Liver (tissue), 9 donors: ENCODE measurements around the gene TTC39A. TPM values are rescaled to one million over a fixed set of nuclear protein-coding genes. Genes with fewer than 3 reads are reported as not detected.

Source experiments
- DNase-seq: peaks from one replicate; pipeline ENCODE4 v3.0.0-alpha.2; 2017; ENCODE audit warnings: low spot score
- H3K27ac ChIP-seq, 2 donors: one replicate each; pipeline ENCODE4 v1.7.0; 2013; ENCODE audit warnings: inconsistent platforms in 2 of 2, low read length in 2 of 2, control low read depth in 1 of 2, low read depth in 1 of 2, mild to moderate bottlenecking in 1 of 2
- H3K27me3 ChIP-seq, 4 donors: one replicate each; pipeline versions ENCODE4 v1.6.1 to v1.7.0; 2013; ENCODE audit warnings: low read length in 3 of 4, inconsistent platforms in 1 of 4, mild to moderate bottlenecking in 1 of 4, moderate library complexity in 1 of 4; ENCODE audit not compliant: control insufficient read depth in 4 of 4, insufficient read depth in 4 of 4
- H3K36me3 ChIP-seq, 4 donors: one replicate each; pipeline versions ENCODE4 v1.6.1 to v1.7.0; 2013; ENCODE audit warnings: low read length in 3 of 4, mild to moderate bottlenecking in 3 of 4, low read depth in 1 of 4, moderate library complexity in 1 of 4; ENCODE audit not compliant: control insufficient read depth in 4 of 4, insufficient read depth in 3 of 4
- H3K4me1 ChIP-seq, 4 donors: one replicate each; pipeline versions ENCODE4 v1.6.1 to v1.7.0; 2013; ENCODE audit warnings: low read length in 3 of 4, mild to moderate bottlenecking in 3 of 4, moderate library complexity in 1 of 4; ENCODE audit not compliant: control insufficient read depth in 4 of 4, insufficient read depth in 4 of 4
- H3K4me3 ChIP-seq, 3 donors: one replicate each; pipeline versions ENCODE4 v1.6.1 to v1.7.0; 2013; ENCODE audit warnings: low read length in 3 of 3, control low read depth in 1 of 3, low read depth in 1 of 3, mild to moderate bottlenecking in 1 of 3
- H3K9ac ChIP-seq, 2 donors: one replicate each; pipeline ENCODE4 v1.7.0; 2013; ENCODE audit warnings: low read length in 2 of 2, mild to moderate bottlenecking in 2 of 2, moderate library complexity in 2 of 2, control low read depth in 1 of 2, low read depth in 1 of 2
- H3K9me3 ChIP-seq, 4 donors: one replicate each; pipeline versions ENCODE4 v1.6.1 to v1.7.0; 2013; ENCODE audit warnings: low read length in 3 of 4; ENCODE audit not compliant: control insufficient read depth in 4 of 4
- FOXA1 ChIP-seq: IDR thresholded peaks from 2 replicates; pipeline ENCODE4 v1.6.1; 2016; ENCODE audit warnings: antibody characterized with exemption
- FOXA2 ChIP-seq: IDR thresholded peaks from 2 replicates; pipeline ENCODE4 v1.6.1; 2016; ENCODE audit warnings: antibody characterized with exemption
- GABPA ChIP-seq, 2 donors: IDR thresholded peaks in 1 of 2; conservative IDR thresholded peaks in 1 of 2; 2 replicates each; pipeline ENCODE4 v1.6.1; 2016; ENCODE audit warnings: antibody characterized with exemption in 2 of 2, mild to moderate bottlenecking in 1 of 2, moderate library complexity in 1 of 2
- HNF4A ChIP-seq, 2 donors: conservative IDR thresholded peaks; 2 replicates each; pipeline ENCODE4 v1.6.1; 2016; ENCODE audit warnings: antibody characterized with exemption in 2 of 2, mild to moderate bottlenecking in 2 of 2
- HNF4G ChIP-seq: IDR thresholded peaks from 2 replicates; pipeline ENCODE4 v1.6.1; 2016; ENCODE audit warnings: antibody characterized with exemption
- JUND ChIP-seq, 2 donors: IDR thresholded peaks; 2 replicates each; pipeline ENCODE4 v1.6.1; 2016; ENCODE audit warnings: antibody characterized with exemption in 2 of 2
- NR2F2 ChIP-seq: IDR thresholded peaks from 2 replicates; pipeline ENCODE4 v1.6.1; 2016; ENCODE audit warnings: antibody characterized with exemption
- RXRA ChIP-seq, 2 donors: IDR thresholded peaks; 2 replicates each; pipeline ENCODE4 v1.6.1; 2017 to 2018; ENCODE audit warnings: antibody characterized with exemption in 2 of 2, mild to moderate bottlenecking in 1 of 2
- SP1 ChIP-seq: IDR thresholded peaks from 2 replicates; pipeline ENCODE4 v1.6.1; 2018; ENCODE audit warnings: antibody characterized with exemption, mild to moderate bottlenecking
- YY1 ChIP-seq: IDR thresholded peaks from 2 replicates; pipeline ENCODE4 v1.6.1; 2016; ENCODE audit warnings: antibody characterized with exemption, mild to moderate bottlenecking
- WGBS: extraction: QIAGEN DNeasy Blood & Tissue Kit; methylation state at CpG from one replicate; pipeline ENCODE4 v1.1.7; 2013; 5-methylcytosine and 5-hydroxymethylcytosine counted together
- polyA plus RNA-seq, 2 donors: library from polyadenylated mRNA; stranded (reverse) in 1 of 2; unstranded in 1 of 2; fragments of 200-250 nt in 1 of 2; fragments of >200 nt in 1 of 2; fragmentation: Nextera tagmentation in 1 of 2; extraction: Ambion mirVana in 1 of 2; gene quantifications; one replicate each; pipeline versions ENCODE4 v1.2.1 to v1.2.3, GENCODE V29; 2013 to 2015
- total RNA-seq, 2 donors: library from RNA; depleted of rRNA; stranded (reverse); fragments of >200 nt; gene quantifications; one replicate each; pipeline ENCODE4 v1.2.3, GENCODE V29; 2014
- TF ChIP-seq, protein P1 (sequence below): fragments of 150-350 bp; IDR thresholded peaks from 2 replicates; pipeline ENCODE4 v1.5.1; 2017; ENCODE audit warnings: improper control_type of control experiment, low read depth, low read length; ENCODE audit not compliant: missing input control
- TF ChIP-seq, protein P2 (sequence below): IDR thresholded peaks from 2 replicates; pipeline ENCODE4 v1.6.1; 2016; ENCODE audit warnings: antibody characterized with exemption, mild to moderate bottlenecking
- TF ChIP-seq, protein P3 (sequence below): IDR thresholded peaks from 2 replicates; pipeline ENCODE4 v1.6.1; 2016; ENCODE audit warnings: antibody characterized with exemption
- TF ChIP-seq, protein P4 (sequence below): IDR thresholded peaks from 2 replicates; pipeline ENCODE4 v1.6.1; 2016; ENCODE audit warnings: antibody characterized with exemption
- TF ChIP-seq, protein P5 (sequence below): IDR thresholded peaks from 2 replicates; pipeline ENCODE4 v1.6.1; 2016; ENCODE audit warnings: antibody characterized with exemption
- donor health status: healthy.
- donor health status: healthy.
- donor health status: healthy.
- donor health status: healthy.
- donor health status: healthy.

Gene TTC39A
- total and polyA plus RNA-seq, 4 donors = 0.32 to 1.9 (median 1.4) TPM

DNA sequence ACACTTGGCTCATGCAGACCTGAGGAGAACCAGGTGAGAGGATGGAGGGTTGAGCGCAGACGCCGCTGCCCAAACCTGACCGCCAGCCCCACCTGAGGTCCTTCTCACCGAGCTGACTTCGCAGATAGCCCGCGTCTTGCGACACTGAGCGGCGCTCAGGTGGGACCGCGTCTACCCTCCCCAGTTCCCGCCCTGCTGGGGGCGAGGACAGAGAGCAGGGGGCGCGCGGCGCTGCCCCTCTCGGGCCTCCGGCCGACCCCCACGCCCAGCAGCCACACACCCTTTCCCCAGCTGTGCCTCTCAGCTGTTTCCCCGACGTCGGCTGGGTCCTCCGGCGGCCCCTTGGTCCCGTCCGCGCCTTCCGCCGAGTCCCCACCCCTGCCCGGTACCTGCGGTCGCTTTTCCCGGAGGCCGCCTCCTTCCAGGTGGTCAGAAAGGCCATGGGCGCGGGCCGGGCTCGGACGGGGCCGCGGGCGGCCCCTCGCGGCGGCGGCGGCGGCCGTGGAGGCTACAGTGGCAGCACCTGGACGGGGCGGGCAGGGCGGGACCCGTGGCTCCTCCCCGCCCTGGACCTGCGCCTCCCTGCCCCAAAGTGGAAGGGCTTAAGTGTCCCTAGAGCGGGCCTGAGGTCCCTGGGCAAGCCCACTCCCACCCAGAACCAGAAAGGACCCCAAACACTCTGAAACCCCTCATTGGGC lies 14.4 kb upstream of the TTC39A start:
- peaks cover 0 to 4% (median 0%) of the 10 kb centered on the region in 4 donors for H3K27me3 ChIP-seq
- H3K4me1 ChIP-seq = peaks cover 0 to 8% (median 5%) of the 10 kb centered on the region in 4 donors
- no peak overlapping the region for H3K27ac ChIP-seq
- DNase-seq = no peak
- H3K36me3 ChIP-seq = no peaks in the 10 kb centered on the region
- no peak overlapping the region for H3K9ac ChIP-seq
- H3K9me3 ChIP-seq = no peaks in the 10 kb centered on the region
- 8% methylated on average over 60 of the region's 60 CpGs for WGBS
- TF ChIP-seq, protein P1, sequence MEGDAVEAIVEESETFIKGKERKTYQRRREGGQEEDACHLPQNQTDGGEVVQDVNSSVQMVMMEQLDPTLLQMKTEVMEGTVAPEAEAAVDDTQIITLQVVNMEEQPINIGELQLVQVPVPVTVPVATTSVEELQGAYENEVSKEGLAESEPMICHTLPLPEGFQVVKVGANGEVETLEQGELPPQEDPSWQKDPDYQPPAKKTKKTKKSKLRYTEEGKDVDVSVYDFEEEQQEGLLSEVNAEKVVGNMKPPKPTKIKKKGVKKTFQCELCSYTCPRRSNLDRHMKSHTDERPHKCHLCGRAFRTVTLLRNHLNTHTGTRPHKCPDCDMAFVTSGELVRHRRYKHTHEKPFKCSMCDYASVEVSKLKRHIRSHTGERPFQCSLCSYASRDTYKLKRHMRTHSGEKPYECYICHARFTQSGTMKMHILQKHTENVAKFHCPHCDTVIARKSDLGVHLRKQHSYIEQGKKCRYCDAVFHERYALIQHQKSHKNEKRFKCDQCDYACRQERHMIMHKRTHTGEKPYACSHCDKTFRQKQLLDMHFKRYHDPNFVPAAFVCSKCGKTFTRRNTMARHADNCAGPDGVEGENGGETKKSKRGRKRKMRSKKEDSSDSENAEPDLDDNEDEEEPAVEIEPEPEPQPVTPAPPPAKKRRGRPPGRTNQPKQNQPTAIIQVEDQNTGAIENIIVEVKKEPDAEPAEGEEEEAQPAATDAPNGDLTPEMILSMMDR = no peak
- no peak for TF ChIP-seq SP1
- H3K4me3 ChIP-seq = peak overlapping the region in 1 of 3 donors; percentile 36

DNA sequence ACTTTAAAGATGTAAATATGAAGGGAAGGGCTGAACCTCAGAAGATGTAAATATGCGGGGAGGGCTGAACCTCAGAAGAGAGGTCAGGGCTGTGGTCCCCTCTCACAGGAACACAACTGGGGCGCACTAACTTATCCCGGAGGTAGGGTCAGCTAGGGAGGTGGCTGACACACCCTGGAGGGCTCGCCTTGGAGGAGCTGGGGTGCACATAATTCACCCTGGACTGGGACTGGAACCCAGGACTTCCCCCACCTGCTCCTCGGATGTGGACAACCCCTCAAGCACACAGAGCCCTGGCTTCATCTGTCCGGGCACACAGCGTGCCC lies 13.9 kb upstream of the TTC39A start:
- DNase-seq = no peak
- Histone ChIP-seq H3K4me1 (peaks cover 0 to 8% (median 5%) of the 10 kb centered on the region in 4 donors), H3K27me3 (peaks cover 0 to 4% (median 0%) of the 10 kb centered on the region in 4 donors), H3K27ac (no peak overlapping the region), H3K36me3 (no peaks in the 10 kb centered on the region), H3K4me3 (no peak overlapping the region), H3K9ac (no peak overlapping the region), H3K9me3 (no peaks in the 10 kb centered on the region)
- TF ChIP-seq, protein P2, sequence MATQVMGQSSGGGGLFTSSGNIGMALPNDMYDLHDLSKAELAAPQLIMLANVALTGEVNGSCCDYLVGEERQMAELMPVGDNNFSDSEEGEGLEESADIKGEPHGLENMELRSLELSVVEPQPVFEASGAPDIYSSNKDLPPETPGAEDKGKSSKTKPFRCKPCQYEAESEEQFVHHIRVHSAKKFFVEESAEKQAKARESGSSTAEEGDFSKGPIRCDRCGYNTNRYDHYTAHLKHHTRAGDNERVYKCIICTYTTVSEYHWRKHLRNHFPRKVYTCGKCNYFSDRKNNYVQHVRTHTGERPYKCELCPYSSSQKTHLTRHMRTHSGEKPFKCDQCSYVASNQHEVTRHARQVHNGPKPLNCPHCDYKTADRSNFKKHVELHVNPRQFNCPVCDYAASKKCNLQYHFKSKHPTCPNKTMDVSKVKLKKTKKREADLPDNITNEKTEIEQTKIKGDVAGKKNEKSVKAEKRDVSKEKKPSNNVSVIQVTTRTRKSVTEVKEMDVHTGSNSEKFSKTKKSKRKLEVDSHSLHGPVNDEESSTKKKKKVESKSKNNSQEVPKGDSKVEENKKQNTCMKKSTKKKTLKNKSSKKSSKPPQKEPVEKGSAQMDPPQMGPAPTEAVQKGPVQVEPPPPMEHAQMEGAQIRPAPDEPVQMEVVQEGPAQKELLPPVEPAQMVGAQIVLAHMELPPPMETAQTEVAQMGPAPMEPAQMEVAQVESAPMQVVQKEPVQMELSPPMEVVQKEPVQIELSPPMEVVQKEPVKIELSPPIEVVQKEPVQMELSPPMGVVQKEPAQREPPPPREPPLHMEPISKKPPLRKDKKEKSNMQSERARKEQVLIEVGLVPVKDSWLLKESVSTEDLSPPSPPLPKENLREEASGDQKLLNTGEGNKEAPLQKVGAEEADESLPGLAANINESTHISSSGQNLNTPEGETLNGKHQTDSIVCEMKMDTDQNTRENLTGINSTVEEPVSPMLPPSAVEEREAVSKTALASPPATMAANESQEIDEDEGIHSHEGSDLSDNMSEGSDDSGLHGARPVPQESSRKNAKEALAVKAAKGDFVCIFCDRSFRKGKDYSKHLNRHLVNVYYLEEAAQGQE = no peak
- TF ChIP-seq GABPA (IDR thresholded peaks at IDR 0.05 in 1 of 2, conservative IDR thresholded peaks at IDR 0.05 in 1 of 2) (no peak), FOXA2 (no peak), YY1 (no peak), HNF4G (no peak), JUND (IDR thresholded peaks at IDR 0.05) (no peak), RXRA (IDR thresholded peaks at IDR 0.05) (no peak), SP1 (no peak), NR2F2 (no peak), FOXA1 (no peak), HNF4A (conservative IDR thresholded peaks at IDR 0.05) (no peak)
- TF ChIP-seq, protein P3, sequence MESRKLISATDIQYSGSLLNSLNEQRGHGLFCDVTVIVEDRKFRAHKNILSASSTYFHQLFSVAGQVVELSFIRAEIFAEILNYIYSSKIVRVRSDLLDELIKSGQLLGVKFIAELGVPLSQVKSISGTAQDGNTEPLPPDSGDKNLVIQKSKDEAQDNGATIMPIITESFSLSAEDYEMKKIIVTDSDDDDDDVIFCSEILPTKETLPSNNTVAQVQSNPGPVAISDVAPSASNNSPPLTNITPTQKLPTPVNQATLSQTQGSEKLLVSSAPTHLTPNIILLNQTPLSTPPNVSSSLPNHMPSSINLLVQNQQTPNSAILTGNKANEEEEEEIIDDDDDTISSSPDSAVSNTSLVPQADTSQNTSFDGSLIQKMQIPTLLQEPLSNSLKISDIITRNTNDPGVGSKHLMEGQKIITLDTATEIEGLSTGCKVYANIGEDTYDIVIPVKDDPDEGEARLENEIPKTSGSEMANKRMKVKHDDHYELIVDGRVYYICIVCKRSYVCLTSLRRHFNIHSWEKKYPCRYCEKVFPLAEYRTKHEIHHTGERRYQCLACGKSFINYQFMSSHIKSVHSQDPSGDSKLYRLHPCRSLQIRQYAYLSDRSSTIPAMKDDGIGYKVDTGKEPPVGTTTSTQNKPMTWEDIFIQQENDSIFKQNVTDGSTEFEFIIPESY = no peak
- TF ChIP-seq, protein P4, sequence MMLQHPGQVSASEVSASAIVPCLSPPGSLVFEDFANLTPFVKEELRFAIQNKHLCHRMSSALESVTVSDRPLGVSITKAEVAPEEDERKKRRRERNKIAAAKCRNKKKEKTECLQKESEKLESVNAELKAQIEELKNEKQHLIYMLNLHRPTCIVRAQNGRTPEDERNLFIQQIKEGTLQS = no peak
- TF ChIP-seq, protein P5, sequence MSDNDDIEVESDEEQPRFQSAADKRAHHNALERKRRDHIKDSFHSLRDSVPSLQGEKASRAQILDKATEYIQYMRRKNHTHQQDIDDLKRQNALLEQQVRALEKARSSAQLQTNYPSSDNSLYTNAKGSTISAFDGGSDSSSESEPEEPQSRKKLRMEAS = no peak
- WGBS = 65% methylated on average over 7 of the region's 7 CpGs
